Neural cell (in vitro differentiated cells): ENCODE data around the gene MLST8. TPM values are rescaled to one million over a fixed set of nuclear protein-coding genes. Genes with fewer than 3 reads are reported as not detected.

Source experiments
- H2AFZ ChIP-seq: fragments of 200-600, 300-800 bp; sonication (generic), shearing (Covaris generic); 2 replicates; pipeline ENCODE4 v1.6.0; 2014; ENCODE audit warnings: low read depth, mild to moderate bottlenecking, antibody characterized with exemption, low read length, moderate library complexity
- H3F3A ChIP-seq: fragments of 200-600 bp; shearing (Covaris generic); 2 replicates; pipeline ENCODE4 v1.6.1; 2016; ENCODE audit warnings: mild to moderate bottlenecking, moderate library complexity, mixed read lengths, antibody characterized with exemption, low read length; ENCODE audit not compliant: insufficient read depth, poor library complexity, severe bottlenecking
- H3K27ac ChIP-seq: fragments of 200-600, 300-800 bp; sonication (generic), shearing (Covaris generic); 2 replicates; pipeline ENCODE4 v1.5.1; 2014; ENCODE audit warnings: mild to moderate bottlenecking, low read length, moderate library complexity
- H3K27me3 ChIP-seq: fragments of 300-800, 200-600 bp; sonication (generic), shearing (Covaris generic); 2 replicates; pipeline ENCODE4 v1.6.0; 2014; ENCODE audit warnings: mild to moderate bottlenecking, low read depth, low read length, moderate library complexity; ENCODE audit not compliant: insufficient read depth
- H3K36me3 ChIP-seq: fragments of 300-800, 200-600 bp; sonication (generic), shearing (Covaris generic); 2 replicates; pipeline ENCODE4 v1.5.1; 2014; ENCODE audit warnings: mild to moderate bottlenecking, antibody characterized with exemption, low read length, moderate library complexity; ENCODE audit not compliant: insufficient read depth
- H3K4me2 ChIP-seq: fragments of 300-800, 200-600 bp; sonication (generic), shearing (Covaris generic); 2 replicates; pipeline ENCODE4 v1.6.0; 2014; ENCODE audit warnings: mild to moderate bottlenecking, low read length
- H3K4me3 ChIP-seq: fragments of 300-800, 200-600 bp; sonication (generic), shearing (Covaris generic); 2 replicates; pipeline ENCODE4 v1.5.1; 2014; ENCODE audit warnings: mild to moderate bottlenecking, low read length, moderate library complexity
- H3K79me2 ChIP-seq: fragments of 200-600 bp; shearing (Covaris generic); replicated peaks from 2 replicates; pipeline ENCODE4 v1.6.0; 2014; ENCODE audit warnings: mild to moderate bottlenecking, low read length, moderate library complexity; ENCODE audit not compliant: insufficient read depth
- H3K9ac ChIP-seq: fragments of 300-800, 200-600 bp; sonication (generic), shearing (Covaris generic); 2 replicates; pipeline ENCODE4 v1.6.1; 2016; ENCODE audit warnings: mild to moderate bottlenecking, low read length, mixed read lengths
- H3K9me2 ChIP-seq: fragments of 200-600 bp; shearing (Covaris generic); 2 replicates; pipeline ENCODE4 v1.6.1; 2016; ENCODE audit warnings: mild to moderate bottlenecking, low read length, mixed read lengths; ENCODE audit not compliant: insufficient read depth
- H3K9me3 ChIP-seq: fragments of 200-600, 300-800 bp; sonication (generic), shearing (Covaris generic); 2 replicates; pipeline ENCODE4 v1.6.1; 2016; ENCODE audit warnings: mild to moderate bottlenecking, mixed run types, low read length, moderate library complexity, mixed read lengths
- H4K20me1 ChIP-seq: fragments of 200-600 bp; shearing (Covaris generic); 2 replicates; pipeline ENCODE4 v1.6.1; 2016; ENCODE audit warnings: mild to moderate bottlenecking, mixed run types; ENCODE audit not compliant: insufficient read depth
- EP300 ChIP-seq: fragments of 450-650 bp; conservative IDR thresholded peaks from 2 replicates; pipeline ENCODE4 v1.6.1; 2014; ENCODE audit warnings: antibody characterized with exemption, mild to moderate bottlenecking, moderate library complexity; ENCODE audit not compliant: poor library complexity, severe bottlenecking
- EZH2 ChIP-seq: fragments of 200-600, 300-800 bp; shearing (Covaris generic), sonication (generic); IDR thresholded peaks from 2 replicates; pipeline ENCODE4 v1.6.1; 2014; ENCODE audit warnings: antibody characterized with exemption, low read length, borderline replicate concordance, mild to moderate bottlenecking; ENCODE audit not compliant: insufficient read depth, poor library complexity, severe bottlenecking
- MXI1 ChIP-seq: fragments of 450-650 bp; conservative IDR thresholded peaks from 2 replicates; pipeline ENCODE4 v1.6.1; 2014; ENCODE audit warnings: antibody characterized with exemption, mild to moderate bottlenecking; ENCODE audit not compliant: poor library complexity, severe bottlenecking
- POLR2AphosphoS5 ChIP-seq: IDR thresholded peaks from 2 replicates; pipeline ENCODE4 v1.6.1; 2012
- RAD21 ChIP-seq: fragments of 450-650 bp; conservative IDR thresholded peaks from 2 replicates; pipeline ENCODE4 v1.6.1; 2014; ENCODE audit warnings: antibody characterized with exemption, mild to moderate bottlenecking, moderate library complexity
- SMC3 ChIP-seq: fragments of 450-650 bp; conservative IDR thresholded peaks from 2 replicates; pipeline ENCODE4 v1.6.1; 2014; ENCODE audit warnings: antibody characterized with exemption, mild to moderate bottlenecking, moderate library complexity; ENCODE audit not compliant: poor library complexity
- TAF1 ChIP-seq: IDR thresholded peaks from 2 replicates; pipeline ENCODE4 v1.6.1; 2012; ENCODE audit warnings: low read depth
- polyA plus RNA-seq: library from polyadenylated mRNA; depleted of rRNA; stranded (reverse); fragments of >200 nt; gene quantifications from 2 replicates; pipeline ENCODE4 v1.2.3, GENCODE V29; 2014
- TF ChIP-seq, protein P1 (sequence below): fragments of 450-650 bp; IDR thresholded peaks from 2 replicates; pipeline ENCODE4 v1.5.1; 2014; ENCODE audit warnings: antibody characterized with exemption, mild to moderate bottlenecking, moderate library complexity; ENCODE audit not compliant: poor library complexity, severe bottlenecking
- TF ChIP-seq, protein P2 (sequence below): IDR thresholded peaks from 2 replicates; pipeline ENCODE4 v1.6.1; 2012; ENCODE audit warnings: borderline replicate concordance

Gene MLST8
- polyA plus RNA-seq, 1 donor from 2014 or later: 13.5 TPM

DNA sequence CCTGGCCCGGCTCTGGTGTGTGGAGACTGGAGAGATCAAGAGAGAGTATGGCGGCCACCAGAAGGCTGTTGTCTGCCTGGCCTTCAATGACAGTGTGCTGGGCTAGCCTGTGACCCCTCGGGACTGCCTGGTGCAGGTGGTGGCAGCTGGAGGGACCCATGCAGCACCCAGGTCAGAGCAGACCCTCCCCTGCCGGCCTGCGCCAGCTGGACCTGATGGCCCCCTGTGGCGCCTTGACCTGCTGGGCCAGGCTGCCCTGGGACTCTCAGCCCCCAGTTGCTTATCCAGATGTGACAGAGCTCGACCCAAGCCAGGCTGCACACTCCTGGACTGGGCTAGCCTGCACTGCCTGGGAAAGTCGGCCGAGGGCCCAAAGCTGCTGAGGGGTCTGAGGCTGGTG is 3.5 kb downstream of the MLST8 start:
- Histone ChIP-seq H3K4me2 (no peak overlapping the region), H2AFZ (no peak overlapping the region), H3K9me2 (no peaks in the 10 kb centered on the region), H3K9ac (no peak overlapping the region), H3K9me3 (no peaks in the 10 kb centered on the region), H3K27me3 (no peaks in the 10 kb centered on the region), H3K36me3 (peaks cover 6% of the 10 kb centered on the region), H3K27ac (no peak overlapping the region), H3K4me3 (no peak overlapping the region), H4K20me1 (no peaks in the 10 kb centered on the region), H3K79me2 (peaks cover 9% of the 10 kb centered on the region), H3F3A (no peaks in the 10 kb centered on the region)
- no peak for TF ChIP-seq TAF1
- TF ChIP-seq, protein P1, sequence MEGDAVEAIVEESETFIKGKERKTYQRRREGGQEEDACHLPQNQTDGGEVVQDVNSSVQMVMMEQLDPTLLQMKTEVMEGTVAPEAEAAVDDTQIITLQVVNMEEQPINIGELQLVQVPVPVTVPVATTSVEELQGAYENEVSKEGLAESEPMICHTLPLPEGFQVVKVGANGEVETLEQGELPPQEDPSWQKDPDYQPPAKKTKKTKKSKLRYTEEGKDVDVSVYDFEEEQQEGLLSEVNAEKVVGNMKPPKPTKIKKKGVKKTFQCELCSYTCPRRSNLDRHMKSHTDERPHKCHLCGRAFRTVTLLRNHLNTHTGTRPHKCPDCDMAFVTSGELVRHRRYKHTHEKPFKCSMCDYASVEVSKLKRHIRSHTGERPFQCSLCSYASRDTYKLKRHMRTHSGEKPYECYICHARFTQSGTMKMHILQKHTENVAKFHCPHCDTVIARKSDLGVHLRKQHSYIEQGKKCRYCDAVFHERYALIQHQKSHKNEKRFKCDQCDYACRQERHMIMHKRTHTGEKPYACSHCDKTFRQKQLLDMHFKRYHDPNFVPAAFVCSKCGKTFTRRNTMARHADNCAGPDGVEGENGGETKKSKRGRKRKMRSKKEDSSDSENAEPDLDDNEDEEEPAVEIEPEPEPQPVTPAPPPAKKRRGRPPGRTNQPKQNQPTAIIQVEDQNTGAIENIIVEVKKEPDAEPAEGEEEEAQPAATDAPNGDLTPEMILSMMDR: no peak
- no peak for TF ChIP-seq SMC3
- TF ChIP-seq MXI1: no peak
- TF ChIP-seq EZH2: no peak

DNA sequence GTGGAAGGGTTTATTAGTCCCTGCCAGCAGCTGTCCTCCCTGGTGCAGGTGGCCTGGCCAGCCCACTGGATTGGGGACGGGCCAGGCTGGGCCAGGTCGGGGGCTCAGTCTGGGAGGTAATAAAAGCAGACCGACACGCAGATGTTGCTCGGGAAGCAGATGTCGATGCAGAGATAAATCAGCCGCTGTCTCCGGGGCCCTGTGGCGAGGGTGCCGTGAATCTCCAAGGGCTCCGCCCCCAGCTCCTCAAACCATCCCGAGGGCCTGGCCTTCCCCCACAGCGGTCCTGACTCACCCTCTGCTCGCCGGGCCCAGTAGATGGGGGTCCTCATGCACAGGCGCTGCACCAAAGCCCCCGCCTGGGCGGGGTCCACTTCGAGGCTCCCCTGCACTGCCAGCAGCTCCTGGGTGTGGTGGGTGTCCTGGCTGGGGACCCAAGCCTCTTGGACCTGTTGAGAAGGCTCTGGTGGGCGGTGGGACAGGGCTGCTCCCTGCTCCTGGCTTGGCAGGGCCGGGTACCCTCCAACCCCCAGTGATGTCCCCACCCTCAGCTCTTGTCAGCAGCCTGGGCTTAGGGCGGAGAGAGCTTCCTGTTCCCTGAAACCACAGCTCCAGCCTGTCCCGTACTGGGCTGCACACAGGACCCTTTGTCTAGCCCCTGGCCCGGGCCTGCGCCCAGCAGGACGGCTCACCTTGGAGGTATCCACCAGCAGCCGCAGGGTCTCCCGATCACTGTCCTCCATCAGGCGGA is 4.2 kb downstream of the MLST8 start:
- no peak overlapping the region for H3K4me3 ChIP-seq
- peaks cover 6% of the 10 kb centered on the region for H3K36me3 ChIP-seq
- no peaks in the 10 kb centered on the region for H4K20me1 ChIP-seq
- no peaks in the 10 kb centered on the region for H3K27me3 ChIP-seq
- H2AFZ ChIP-seq: no peak overlapping the region
- no peak overlapping the region for H3K27ac ChIP-seq
- H3K9me2 ChIP-seq: no peaks in the 10 kb centered on the region
- peaks cover 9% of the 10 kb centered on the region for H3K79me2 ChIP-seq
- no peaks in the 10 kb centered on the region for H3F3A ChIP-seq
- TF ChIP-seq MXI1: no peak
- no peak for TF ChIP-seq EP300
- TF ChIP-seq, protein P1: no peak
- no peak for TF ChIP-seq POLR2AphosphoS5
- TF ChIP-seq EZH2: no peak
- TF ChIP-seq, protein P2, sequence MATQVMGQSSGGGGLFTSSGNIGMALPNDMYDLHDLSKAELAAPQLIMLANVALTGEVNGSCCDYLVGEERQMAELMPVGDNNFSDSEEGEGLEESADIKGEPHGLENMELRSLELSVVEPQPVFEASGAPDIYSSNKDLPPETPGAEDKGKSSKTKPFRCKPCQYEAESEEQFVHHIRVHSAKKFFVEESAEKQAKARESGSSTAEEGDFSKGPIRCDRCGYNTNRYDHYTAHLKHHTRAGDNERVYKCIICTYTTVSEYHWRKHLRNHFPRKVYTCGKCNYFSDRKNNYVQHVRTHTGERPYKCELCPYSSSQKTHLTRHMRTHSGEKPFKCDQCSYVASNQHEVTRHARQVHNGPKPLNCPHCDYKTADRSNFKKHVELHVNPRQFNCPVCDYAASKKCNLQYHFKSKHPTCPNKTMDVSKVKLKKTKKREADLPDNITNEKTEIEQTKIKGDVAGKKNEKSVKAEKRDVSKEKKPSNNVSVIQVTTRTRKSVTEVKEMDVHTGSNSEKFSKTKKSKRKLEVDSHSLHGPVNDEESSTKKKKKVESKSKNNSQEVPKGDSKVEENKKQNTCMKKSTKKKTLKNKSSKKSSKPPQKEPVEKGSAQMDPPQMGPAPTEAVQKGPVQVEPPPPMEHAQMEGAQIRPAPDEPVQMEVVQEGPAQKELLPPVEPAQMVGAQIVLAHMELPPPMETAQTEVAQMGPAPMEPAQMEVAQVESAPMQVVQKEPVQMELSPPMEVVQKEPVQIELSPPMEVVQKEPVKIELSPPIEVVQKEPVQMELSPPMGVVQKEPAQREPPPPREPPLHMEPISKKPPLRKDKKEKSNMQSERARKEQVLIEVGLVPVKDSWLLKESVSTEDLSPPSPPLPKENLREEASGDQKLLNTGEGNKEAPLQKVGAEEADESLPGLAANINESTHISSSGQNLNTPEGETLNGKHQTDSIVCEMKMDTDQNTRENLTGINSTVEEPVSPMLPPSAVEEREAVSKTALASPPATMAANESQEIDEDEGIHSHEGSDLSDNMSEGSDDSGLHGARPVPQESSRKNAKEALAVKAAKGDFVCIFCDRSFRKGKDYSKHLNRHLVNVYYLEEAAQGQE: no peak
- TF ChIP-seq RAD21: no peak
- TF ChIP-seq TAF1: no peak
- no peak for TF ChIP-seq SMC3
- no peak overlapping the region for H3K9ac ChIP-seq
- no peak overlapping the region for H3K4me2 ChIP-seq
- H3K9me3 ChIP-seq: no peaks in the 10 kb centered on the region
